ENCODE data around the gene PSMD2.

DNA sequence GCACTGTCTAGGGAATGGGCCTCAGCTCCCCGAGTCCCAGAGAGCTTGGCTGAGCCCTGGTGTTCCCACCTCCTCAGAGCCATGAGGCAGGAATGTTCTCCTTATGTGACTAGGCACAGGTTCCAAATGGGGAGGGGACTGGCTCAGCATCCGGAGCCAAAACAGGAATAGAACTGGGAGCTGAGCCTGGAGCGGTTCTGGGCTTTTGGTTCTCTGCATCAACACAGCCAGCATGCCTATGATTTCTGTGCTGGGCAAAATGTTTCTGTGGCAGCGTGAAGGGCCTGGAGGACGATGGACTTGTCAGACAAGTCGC lies 38.3 kb downstream of the PSMD2 start, which contains the start of gene FAM131A:
- TF ChIP-seq CTCF (IDR thresholded peaks at IDR 0.05; ENCODE audit: low read depth, low read length, missing input control) = no peak
- TF ChIP-seq, protein P1, sequence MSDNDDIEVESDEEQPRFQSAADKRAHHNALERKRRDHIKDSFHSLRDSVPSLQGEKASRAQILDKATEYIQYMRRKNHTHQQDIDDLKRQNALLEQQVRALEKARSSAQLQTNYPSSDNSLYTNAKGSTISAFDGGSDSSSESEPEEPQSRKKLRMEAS (IDR thresholded peaks at IDR 0.05) = no peak
- TF ChIP-seq FOXA1 (IDR thresholded peaks at IDR 0.05) = no peak
- no peak for TF ChIP-seq ZBTB33 (IDR thresholded peaks at IDR 0.05)
- no peak for TF ChIP-seq TAF1 (conservative IDR thresholded peaks at IDR 0.05)
- TF ChIP-seq JUND (IDR thresholded peaks at IDR 0.05) = no peak
- TF ChIP-seq REST (IDR thresholded peaks at IDR 0.05) = no peak
- no peak for TF ChIP-seq SP1 (IDR thresholded peaks at IDR 0.05)
- no peak for TF ChIP-seq EGR1 (IDR thresholded peaks at IDR 0.05; ENCODE audit: low read depth in 2 of 2)
- no peak for TF ChIP-seq HNF4A (conservative IDR thresholded peaks at IDR 0.05)
